Measurements from ENCODE around the gene NRXN3. TPM values are rescaled to one million over a fixed set of nuclear protein-coding genes. Genes with fewer than 3 reads are reported as not detected.

Gene NRXN3
- total and polyA plus RNA-seq, 8 donors = 0.29 to 41.1 (median 9.1) TPM

GRCh38 chr14:79510659-79511058 is 1340.5 kb downstream of the NRXN3 start:
- TF ChIP-seq EP300 (IDR thresholded peaks at IDR 0.05) (no peak), POLR2AphosphoS5 (IDR thresholded peaks at IDR 0.05) (no peak), POLR2A (IDR thresholded peaks at IDR 0.05) (no peak), CTCF (IDR thresholded peaks at IDR 0.05) (no peak)
- no peak for DNase-seq
- Histone ChIP-seq H3K27me3 (no peaks in the 10 kb centered on the region), H3K4me3 (no peak overlapping the region), H3K36me3 (no peaks in the 10 kb centered on the region), H3K27ac (no peak overlapping the region), H3K9me3 (no peaks in the 10 kb centered on the region), H3K4me1 (peaks cover 0 to 5% (median 0%) of the 10 kb centered on the region in 4 donors)
- WGBS, 5 donors = 37 to 62% (median 41%) methylated on average over 3 of the region's 3 CpGs
- intact Hi-C loops (cut with DNase I; ENCODE audit: low total_unique reads) = no loop called here

DNA sequence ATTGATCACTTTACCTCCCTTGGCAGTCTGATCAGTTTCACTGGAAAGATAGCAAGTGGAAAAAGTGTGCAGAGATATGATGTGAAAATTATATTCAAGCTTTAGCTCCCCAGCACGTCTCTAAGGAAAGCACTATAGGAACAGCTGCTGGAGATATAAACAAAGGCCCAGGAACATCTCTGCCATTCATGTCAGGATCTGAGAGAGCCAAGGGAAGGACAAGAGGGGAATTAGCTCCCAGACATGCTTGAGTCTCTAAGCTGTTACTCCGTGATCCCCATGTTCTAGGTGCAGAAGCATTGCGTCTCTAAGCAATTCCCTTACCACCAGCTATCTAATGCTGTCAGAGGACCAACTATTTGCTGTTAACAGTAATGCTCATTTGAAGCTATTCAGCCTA is 1341.0 kb downstream of the NRXN3 start:
- WGBS, 5 donors = 66 to 83% (median 80%) methylated on average over 3 of the region's 3 CpGs
- intact Hi-C loops (cut with DNase I; ENCODE audit: low total_unique reads) = no loop called here
- H3K4me3 ChIP-seq = no peak overlapping the region

GRCh38 chr14:79513446-79513845 is 1343.3 kb downstream of the NRXN3 start:
- H3K4me3 ChIP-seq = no peak overlapping the region
- H3K36me3 ChIP-seq = no peaks in the 10 kb centered on the region
- no peak for DNase-seq
- H3K4me1 ChIP-seq = peaks cover 0 to 5% (median 0%) of the 10 kb centered on the region in 4 donors
- H3K27me3 ChIP-seq = no peaks in the 10 kb centered on the region
- no peaks in the 10 kb centered on the region for H3K9me3 ChIP-seq
- intact Hi-C loops (cut with DNase I; ENCODE audit: low total_unique reads) = no loop called here
- WGBS, 5 donors = 16 to 33% (median 29%) methylated on average over 1 of the region's 1 CpG
- TF ChIP-seq EP300 (IDR thresholded peaks at IDR 0.05) = no peak
- no peak for TF ChIP-seq POLR2A (IDR thresholded peaks at IDR 0.05)
- H3K27ac ChIP-seq = no peak overlapping the region

More for the DNA sequence above, 1341.0 kb downstream of the NRXN3 start:
- Histone ChIP-seq H3K9me3 (no peaks in the 10 kb centered on the region), H3K4me1 (peaks cover 0 to 5% (median 0%) of the 10 kb centered on the region in 4 donors), H3K27ac (no peak overlapping the region), H3K36me3 (no peaks in the 10 kb centered on the region), H3K27me3 (no peaks in the 10 kb centered on the region)
- no peak for DNase-seq
- no peak for TF ChIP-seq POLR2AphosphoS5 (IDR thresholded peaks at IDR 0.05)
- TF ChIP-seq CTCF (IDR thresholded peaks at IDR 0.05) = no peak
- no peak for TF ChIP-seq POLR2A (IDR thresholded peaks at IDR 0.05)
- TF ChIP-seq EP300 (IDR thresholded peaks at IDR 0.05) = no peak

GRCh38 chr14:79514700-79515099 is 1344.5 kb downstream of the NRXN3 start:
- Histone ChIP-seq H3K27me3 (no peaks in the 10 kb centered on the region), H3K4me1 (peaks cover 0 to 5% (median 0%) of the 10 kb centered on the region in 4 donors), H3K9me3 (no peaks in the 10 kb centered on the region), H3K36me3 (no peaks in the 10 kb centered on the region), H3K27ac (no peak overlapping the region), H3K4me3 (no peak overlapping the region)
- no peak for TF ChIP-seq POLR2A (IDR thresholded peaks at IDR 0.05)
- WGBS, 5 donors = 45 to 67% (median 63%) methylated on average over 2 of the region's 2 CpGs
- intact Hi-C loops (cut with DNase I; ENCODE audit: low total_unique reads) = no loop called here
- DNase-seq = no peak

- H3K9me3 ChIP-seq = no peaks in the 10 kb centered on the region
- peaks cover 0 to 5% (median 0%) of the 10 kb centered on the region in 4 donors for H3K4me1 ChIP-seq
- H3K36me3 ChIP-seq = no peaks in the 10 kb centered on the region
- TF ChIP-seq CTCF (IDR thresholded peaks at IDR 0.05) = no peak
- no peak for TF ChIP-seq POLR2A (IDR thresholded peaks at IDR 0.05)
- no peak for TF ChIP-seq POLR2AphosphoS5 (IDR thresholded peaks at IDR 0.05)
- no peak for TF ChIP-seq EP300 (IDR thresholded peaks at IDR 0.05)
- no peak overlapping the region for H3K4me3 ChIP-seq
- intact Hi-C loops (cut with DNase I; ENCODE audit: low total_unique reads) = no loop called here
- no peaks in the 10 kb centered on the region for H3K27me3 ChIP-seq
- no peak for DNase-seq
- no peak overlapping the region for H3K27ac ChIP-seq
- WGBS, 5 donors = 66 to 76% (median 67%) methylated on average over 3 of the region's 3 CpGs
Observed at GRCh38 chr14:79515158-79515557, 1345.0 kb downstream of the NRXN3 start.

Data from stomach (tissue), 9 donors.